DMS153 treated with DMSO at 0.1 percent for 48 hours (cell line): ENCODE results near the gene ANKS1A.
"Not testable (repeated sequence)": the region's sequence is repeated elsewhere in the genome, so short reads cannot be mapped to it uniquely, and the experiment has no call there.

Source experiments
- DNase-seq: peaks from one replicate; lab custom pipeline; 2025; ENCODE audit not compliant: unreplicated experiment; lab: John Stamatoyannopoulos, UW

ANKS1A gene

DNA sequence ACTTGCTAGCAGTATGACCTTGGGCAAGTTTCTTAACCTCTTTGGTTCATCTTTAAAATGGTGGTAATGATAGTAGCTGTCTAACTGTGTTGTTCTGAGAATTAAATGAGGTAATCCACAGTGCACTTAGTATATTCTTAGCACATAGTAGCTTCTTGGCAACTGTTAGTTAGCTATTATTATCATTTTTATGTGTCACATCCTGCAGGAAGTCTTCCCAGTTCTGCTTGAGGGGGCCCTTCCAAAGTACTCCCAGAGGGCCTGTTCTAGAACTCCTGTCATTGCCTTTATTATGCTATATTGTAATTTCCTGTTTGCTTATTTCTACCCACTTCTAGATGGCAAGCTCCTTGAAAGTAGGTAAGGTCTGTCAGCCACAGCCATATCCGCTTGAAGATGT is 30.6 kb downstream of the ANKS1A start:
- no peak for DNase-seq

DNA sequence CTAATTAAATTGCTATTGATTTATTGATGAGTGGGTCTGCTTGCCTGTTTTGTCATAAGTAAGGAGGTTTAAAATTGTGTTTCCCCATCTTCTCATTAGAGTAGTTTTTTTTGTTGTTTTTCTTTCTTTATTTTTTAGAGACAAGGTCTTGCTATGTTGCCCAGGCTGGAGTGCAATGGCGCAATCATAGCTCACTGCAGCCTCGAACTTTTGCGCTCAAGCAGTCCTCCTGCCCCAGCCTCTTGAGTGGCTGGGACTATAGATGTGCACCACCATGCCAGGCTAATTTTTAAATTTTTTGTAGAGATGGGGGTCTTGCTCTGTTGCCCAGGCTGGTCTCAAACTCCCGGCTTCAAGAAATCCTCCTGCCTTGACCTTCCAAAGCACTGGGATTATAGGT is 31.0 kb downstream of the ANKS1A start:
- no peak for DNase-seq

DNA sequence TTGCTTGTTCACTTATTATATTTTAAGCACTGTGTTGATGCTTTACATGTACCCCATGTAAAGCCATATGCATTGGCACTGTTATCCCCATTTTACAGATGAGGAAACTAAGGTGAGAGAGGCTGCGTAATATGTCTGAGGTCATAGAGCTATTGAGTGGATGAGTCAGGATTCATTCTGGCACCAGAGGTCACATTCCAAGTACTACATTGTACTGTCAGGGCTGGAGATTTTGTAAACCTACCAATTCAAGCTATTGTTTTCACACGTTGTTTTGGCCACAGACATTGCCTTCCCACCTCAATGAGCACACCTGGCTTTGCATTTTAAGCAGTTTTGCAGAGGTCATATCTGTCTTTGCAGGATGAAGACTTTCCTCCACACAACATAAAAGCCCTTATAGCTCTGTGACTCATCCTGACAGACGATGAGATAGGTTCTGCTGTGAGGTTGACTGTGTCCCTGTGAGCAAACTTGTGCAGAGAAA is 33.2 kb downstream of the ANKS1A start:
- no peak for DNase-seq

DNA sequence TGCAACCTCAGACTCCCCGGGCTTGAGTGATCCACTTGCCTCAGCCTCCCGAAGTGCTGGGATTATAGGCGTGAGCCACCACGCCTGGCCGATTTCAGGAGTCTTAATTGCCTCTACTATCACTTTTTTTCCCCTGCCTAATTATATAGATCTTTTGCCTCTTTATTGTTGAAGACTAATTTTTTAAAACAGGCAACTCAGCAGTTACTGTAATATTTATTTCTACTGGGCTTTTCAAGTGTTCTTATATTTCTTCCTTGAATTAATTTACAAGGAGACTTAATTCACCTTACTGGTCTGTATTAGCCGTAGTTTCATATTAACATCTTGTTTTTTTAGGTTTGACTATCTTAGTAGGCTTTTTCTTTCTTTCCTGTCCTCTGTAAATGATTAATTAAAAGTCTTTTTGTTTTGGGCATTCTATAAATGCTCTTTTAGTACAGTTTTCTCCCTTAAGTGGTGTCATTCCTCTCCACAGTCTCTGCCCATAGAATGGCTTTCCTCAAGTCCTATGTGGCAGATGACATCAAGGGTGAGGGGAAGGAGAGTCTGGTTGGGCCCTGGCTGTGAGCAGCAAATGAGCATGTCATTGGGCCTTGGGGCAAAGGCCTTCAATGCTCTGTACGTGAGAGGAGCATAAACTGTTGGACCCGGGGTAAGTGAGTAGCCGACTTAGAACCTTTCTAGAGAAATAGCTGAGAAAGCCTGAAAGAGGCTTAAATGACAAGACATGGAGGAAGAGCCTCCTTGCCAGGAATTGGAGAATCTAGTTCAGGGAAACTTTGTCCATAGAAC is 36.0 kb downstream of the ANKS1A start:
- no peak for DNase-seq

DNA sequence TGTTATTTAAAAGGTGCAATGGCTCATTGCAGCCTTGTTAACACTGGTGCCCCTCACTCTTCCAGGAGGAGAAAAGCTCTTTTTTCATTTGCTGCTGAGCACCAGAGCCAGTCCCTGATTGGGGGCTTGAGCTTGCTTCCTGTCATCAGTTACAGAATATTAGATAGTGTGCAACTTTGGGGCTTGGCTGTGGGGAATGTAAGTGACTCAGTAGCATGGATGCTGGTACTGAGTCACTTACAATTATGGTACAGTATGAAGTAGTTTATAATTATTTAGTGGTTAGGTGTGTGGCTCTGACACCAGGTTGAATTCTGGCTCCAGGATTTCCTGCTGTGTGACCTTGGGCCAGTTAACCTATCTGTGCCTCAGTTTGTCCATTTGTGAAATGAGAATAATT is 37.6 kb downstream of the ANKS1A start:
- no peak for DNase-seq

DNA sequence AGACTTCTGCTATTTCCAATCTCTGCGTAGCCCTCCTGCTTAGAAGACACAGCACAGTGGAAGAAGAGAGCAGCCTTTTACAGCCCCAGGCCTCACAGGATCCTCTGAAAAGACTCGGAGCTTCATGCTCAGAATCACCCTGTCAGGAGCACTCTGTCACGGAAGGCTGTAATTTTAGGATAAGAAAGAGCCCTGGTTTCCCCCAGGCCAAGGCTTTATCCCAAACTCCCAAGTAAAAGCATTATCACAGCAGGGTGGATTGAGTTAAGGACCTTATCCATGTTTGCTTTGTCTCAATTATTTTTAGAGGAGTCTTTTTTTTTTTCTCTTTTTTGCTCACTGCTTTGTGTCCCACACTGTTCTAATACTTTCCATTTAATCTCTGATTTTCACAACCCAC is 39.2 kb downstream of the ANKS1A start:
- no peak for DNase-seq

DNA sequence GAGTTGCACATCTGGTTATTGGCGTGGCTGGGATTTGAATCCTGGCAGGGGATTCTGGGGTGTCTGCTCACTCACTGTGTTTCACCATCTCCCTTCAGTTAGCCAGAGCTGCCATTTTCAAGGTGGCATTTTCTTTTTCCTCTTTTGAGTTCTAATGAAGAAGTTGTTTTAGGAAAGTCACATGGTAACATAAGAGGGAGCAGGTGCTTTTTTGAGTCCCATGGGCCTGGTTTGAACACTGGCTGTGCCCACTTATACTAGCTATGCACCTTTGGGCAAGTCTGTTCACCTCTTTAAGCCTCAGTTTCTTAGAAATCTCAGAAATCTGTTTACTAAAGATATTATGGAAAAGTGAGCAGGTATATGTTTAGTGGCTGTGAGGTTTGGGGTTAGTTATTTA is 39.6 kb downstream of the ANKS1A start:
- DNase-seq = no peak

DNA sequence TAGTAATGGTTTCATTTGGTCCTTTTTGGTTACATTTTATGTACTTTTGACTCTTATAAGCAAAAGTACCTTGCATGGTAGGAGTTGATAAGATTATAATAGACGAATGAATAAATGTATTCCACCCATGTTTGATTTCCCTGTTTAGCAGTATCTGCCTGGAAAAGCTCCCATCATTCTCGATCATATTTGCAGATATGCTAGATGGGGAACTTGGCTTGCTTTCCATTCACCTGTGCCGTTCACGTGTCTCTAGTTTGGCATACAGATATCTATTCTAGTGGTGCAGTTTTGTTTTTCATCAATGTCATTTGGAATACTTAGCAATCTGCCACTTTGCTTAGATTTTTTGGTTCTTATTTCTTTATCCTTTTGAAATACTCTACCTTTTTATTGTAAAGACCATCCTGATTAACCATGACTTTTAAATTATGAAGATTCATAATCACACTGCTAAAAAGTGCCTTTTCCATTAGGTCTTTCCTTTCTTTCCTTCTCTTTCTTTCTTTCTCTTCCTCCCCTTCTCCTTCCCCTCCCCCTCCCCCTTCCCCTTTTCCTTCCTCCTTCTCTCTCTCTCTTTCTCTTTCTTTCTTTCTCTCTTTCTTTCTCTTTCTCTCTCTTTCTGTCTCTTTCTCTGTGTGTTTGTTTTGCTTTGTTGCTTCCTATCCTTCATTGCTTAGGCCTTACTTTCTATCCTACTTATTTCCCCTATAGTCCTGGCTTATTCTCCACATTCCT is 40.4 kb downstream of the ANKS1A start:
- no peak for DNase-seq

DNA sequence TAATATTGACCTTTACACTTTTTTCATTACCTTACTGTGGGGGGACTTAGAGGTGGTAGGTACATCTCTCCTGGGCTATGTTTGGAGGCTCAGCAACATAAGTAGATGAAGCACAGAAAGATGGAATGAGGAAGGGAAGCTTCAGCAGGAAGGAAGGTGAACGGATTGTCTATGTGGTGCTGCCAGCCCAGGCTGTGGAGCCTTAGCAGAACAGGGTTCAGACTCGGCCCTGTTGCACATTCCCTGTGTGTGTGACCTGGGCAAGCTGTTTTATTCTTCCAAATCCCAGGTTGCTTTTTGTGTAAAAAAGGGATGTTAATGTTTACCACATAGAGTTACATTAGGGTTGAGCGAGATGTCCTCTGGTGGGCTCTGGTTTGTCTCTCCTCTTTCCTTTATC is 41.2 kb downstream of the ANKS1A start:
- DNase-seq = no peak

DNA sequence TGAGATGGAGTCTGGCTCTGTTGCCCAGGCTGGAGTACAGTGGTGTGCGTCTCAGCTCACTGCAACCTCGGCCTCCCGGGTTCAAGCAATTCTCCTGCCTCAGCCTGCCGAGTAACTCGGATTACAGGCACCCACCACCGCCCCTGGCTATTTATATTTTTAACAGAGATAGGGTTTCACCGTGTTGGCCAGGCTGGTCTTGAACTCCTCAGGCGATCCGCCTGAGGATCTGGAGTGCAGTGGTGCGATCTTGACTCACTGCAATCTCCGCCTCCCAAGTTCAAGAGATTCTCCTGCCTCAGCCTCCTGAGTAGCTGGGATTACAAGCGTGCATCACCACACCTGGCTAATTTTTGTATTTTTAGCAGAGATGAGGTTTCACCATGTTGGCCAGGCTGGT is 43.1 kb downstream of the ANKS1A start:
- not testable (repeated sequence) for DNase-seq

DNA sequence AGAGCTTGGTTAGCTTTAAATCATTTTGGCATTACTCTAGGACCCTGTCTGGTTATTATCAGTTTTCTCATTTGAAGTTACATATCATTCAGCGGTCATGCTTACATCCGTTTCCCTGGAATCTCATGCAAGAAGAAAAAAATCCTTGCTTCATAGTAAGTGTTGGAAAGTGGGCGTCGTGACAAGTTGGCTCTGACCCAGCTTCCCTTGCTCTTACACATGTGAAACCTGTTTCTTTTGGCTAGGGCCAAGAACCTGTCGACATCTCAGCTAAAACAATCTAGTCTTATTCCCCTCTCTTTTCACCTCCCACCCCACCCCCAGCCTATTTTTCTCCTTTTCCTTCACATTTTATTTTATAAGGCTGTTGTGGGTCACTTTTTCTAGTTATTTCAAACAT is 45.5 kb downstream of the ANKS1A start:
- DNase-seq = no peak

DNA sequence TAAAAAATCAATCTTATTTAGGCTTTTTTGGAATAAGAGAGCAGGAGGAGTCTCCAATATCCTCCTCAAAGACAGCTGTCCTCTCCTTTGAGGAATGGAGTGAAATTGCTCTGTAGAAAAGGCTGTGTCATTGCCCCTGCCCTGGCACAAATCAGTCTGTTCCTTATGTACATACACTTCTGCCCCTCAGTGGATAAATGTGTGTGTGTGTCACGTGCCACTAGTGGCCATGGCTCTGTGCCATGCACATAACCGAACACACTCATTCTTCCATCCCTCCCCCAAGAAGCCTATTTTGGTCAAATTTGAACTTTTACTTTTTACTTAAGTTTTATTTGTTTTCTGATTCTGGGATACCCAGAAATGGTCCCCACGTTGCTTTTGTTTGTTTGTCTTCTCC is 49.2 kb downstream of the ANKS1A start:
- no peak for DNase-seq

DNA sequence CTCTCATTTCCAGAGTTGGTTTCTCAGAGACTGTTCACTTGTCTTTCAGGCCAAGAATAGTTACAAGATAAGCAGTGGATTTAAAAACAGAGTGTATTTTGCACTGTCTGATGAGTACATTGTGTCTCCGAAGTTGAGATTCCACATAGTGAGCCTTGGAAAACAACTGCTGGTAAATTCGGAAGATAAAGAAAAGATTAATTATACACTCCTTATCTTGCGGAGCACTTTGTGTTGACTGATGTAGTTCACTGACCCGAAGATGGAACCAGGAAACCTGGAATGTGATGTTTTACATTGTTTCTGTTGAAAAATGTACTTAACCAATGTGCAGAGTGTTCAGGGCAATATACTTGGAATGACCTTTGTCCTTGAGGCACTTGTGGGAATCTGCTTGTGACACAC is 51.0 kb downstream of the ANKS1A start:
- no peak for DNase-seq

DNA sequence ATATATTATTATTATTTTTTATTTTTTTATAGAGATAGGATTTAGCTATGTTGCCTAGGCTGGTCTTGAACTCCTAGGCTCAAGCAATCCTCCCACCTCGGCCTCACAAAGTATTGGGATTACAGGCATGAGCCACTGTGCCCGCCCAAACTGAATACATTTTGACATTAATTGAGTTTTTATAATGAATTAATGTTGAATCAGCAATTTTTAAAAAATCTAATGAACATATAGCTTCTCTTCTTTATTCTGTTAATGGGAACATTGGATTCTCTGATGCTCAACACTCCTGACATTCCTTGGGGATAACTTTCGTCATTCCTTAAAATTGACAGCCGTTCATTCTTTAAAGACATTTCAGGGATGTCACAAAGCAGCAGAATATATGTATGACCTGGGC is 52.4 kb downstream of the ANKS1A start:
- no peak for DNase-seq

DNA sequence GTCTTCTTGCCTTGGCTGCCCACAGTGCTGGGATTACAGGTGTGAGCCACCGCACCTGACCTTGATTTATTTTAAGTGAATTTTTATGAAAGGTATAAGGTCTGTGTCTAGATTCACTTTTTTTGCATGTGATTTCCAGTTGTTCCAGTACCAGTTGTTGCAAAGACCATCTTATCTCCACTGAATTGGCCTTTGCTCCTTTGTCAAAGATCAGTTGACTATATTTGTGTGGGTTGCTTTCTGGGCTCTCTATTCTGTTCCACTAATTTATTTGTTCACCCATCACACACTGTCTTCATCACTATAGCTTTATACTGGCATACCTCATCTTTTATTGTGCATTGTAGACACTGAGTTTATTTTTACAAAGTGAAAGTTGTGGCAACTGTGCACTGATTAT is 56.3 kb downstream of the ANKS1A start:
- no peak for DNase-seq

DNA sequence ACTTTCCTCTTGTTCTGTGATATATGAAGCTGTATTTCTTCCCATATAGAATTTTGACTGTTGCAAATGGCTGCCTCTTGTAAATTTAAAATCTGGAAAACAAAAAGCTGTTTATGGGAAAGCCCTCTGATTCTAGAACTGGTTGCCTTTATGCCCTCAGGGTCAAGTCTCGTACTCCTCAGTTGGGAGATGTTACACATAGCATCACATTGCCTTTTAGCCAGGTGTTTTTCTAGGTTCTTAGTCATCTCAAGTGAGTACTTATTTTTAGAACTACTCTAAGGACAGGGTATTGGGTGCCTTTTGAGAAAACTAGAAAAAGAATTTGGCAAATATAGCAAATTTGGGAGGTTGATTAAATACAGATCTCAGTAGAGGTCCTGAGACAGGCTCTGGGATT is 58.5 kb downstream of the ANKS1A start:
- DNase-seq = no peak

DNA sequence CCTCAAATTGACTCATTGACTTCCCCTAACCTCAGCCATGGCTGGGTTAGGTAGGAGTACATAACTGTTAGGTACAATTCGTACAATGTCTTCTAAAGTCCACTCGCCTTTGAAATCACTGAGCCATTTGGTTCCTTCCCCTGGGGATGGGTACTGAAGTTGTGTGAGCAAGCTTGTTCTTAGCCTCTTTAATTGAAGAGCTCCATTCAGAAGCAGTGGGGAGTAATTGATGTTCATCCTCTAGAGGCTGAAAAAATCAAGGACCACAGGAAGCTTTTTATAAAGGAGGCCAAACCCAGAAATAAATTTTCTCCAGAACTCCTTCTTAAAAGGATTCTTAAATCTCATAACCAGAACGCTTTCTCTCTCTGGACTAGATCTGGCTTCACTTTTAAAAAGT is 60.6 kb downstream of the ANKS1A start:
- DNase-seq = no peak

DNA sequence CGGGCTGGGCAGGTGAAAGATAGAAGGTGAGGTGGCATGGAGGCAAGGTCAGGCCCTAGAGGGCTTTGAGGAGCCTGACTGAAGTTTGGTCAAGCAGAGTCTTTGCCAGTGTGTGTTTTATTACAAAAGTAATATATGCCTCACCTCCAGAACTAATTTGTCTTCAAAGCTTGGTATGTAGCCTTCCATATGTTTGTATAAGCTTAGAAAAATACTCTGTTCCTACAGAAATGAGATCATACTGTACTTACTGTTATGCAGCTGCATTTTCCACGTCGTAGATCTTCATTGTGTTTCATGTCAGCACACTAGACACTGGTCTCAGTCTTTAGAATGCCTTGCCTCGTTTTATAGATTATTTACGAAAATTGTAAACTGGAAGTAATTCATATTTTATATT is 61.8 kb downstream of the ANKS1A start:
- DNase-seq = no peak

DNA sequence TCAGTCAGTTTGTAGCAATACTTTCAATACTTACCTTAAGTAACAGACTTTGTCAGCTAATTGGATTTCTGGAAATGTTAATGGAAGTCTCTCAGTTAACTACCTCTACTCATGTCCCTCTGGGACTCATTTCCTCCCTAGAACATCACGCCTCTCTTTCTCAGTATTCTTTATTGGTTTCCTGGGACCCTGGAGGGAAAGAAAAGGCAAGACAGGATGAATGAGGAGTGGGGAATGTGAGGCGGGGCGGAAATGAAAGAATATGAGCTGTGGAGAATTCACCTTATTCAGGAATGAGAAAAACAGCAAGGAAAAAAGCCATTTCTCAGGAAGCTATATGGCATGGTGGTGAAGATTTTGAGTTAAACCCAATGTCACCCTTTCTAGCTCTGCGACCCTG is 62.7 kb downstream of the ANKS1A start:
- DNase-seq = no peak

DNA sequence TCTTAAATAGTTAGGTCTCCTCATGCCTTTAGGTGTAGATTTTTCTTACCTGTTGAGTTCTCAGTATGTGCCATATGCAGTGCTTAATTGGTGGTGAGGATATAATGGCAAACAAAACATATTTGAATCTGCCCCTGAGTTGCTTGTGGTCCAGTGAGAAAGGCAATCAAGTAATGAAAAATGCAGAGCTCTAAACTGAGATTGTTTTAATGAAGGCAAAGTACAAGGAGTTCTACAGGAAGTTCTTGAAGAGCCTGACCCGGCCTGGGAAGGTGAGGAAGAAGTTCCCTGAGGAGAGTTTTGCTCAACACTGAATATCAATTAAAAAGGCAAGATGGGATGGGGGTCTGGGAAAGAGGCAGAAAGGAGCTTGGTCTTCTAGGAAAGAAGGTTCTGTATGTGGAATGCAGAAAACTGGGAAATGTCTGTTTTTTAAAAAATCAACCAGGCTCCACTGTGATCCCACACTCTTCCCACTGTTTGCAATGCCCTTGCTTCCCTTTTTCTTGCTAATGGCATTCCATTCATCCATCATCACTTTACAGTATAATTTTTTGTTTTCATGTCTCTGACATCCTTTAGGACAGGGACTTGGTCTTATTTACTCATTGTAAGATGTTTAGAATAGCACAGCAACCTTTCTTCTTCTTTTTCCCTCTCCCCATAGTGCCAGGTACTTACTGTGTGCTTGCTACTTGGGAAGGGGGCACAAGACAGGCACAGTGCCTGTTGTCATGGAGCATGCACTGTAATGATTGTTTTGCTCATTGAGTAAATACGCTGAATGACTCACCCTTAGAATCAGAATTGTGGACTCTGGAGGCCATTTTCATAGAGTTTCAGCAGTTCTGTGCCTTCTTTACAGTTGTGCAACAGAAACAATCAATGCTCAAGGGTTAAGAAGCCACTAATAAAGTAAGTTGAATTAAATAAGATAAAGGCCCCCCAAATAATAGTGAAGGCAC is 64.3 kb downstream of the ANKS1A start:
- peak; percentile 1 for DNase-seq

DNA sequence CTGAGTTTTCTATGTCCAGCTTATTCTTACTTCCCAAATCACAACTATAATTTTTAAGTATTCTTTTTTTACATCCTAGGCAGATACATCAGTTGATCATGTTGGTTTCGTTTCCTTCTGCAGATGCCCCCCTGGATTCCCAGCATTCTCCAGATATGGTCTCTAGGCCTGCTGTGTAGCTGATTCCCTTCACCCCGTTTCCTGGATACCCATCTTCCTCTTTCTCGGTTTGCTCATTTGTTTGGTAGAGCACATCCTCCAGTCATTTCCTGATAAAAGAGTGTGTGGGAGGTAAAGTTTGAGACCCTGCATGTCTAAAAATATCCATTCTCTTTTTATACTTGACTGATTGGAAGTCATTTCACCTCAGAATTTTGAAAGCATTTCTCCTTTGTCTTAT is 66.4 kb downstream of the ANKS1A start:
- DNase-seq = no peak
